DMS 273 (cell line): Measurements from ENCODE around the gene SYT6.

Source experiments
- DNase-seq: peaks from one replicate; lab custom pipeline; 2025; ENCODE audit not compliant: unreplicated experiment; lab: John Stamatoyannopoulos, UW

The SYT6 gene

GRCh38 chr1:114154963-114155322, 1.3 kb upstream of the SYT6 start:
- peak; percentile 84 for DNase-seq

- peak; percentile 86 for DNase-seq
Measured at GRCh38 chr1:114154146-114154962, 685 bp upstream of the SYT6 start.

- DNase-seq, result peak; percentile 71
Measured at GRCh38 chr1:114152508-114153260, 985 bp downstream of the SYT6 start.

GRCh38 chr1:114152089-114152507, 1.6 kb downstream of the SYT6 start:
- no peak for DNase-seq

GRCh38 chr1:114150016-114150415, 3.7 kb downstream of the SYT6 start:
- DNase-seq, result no peak

- no peak for DNase-seq
Measured at GRCh38 chr1:114149211-114149610, 4.5 kb downstream of the SYT6 start.

GRCh38 chr1:114145504-114146151, 8.0 kb downstream of the SYT6 start:
- no peak for DNase-seq

GRCh38 chr1:114144016-114144415, 9.7 kb downstream of the SYT6 start:
- DNase-seq, result no peak

- no peak for DNase-seq
Measured at GRCh38 chr1:114139540-114139939, 14.1 kb downstream of the SYT6 start.

- DNase-seq, result no peak
Measured at GRCh38 chr1:114137497-114137896, 16.2 kb downstream of the SYT6 start.

GRCh38 chr1:114135786-114136185, 17.9 kb downstream of the SYT6 start:
- DNase-seq, result peak; percentile 18

GRCh38 chr1:114134518-114134917, 19.2 kb downstream of the SYT6 start:
- DNase-seq, result no peak

- no peak for DNase-seq
Measured at GRCh38 chr1:114133129-114133528, 20.5 kb downstream of the SYT6 start.

GRCh38 chr1:114131526-114132220, 22.0 kb downstream of the SYT6 start:
- no peak for DNase-seq

- no peak for DNase-seq
Measured at GRCh38 chr1:114130846-114131525, 22.7 kb downstream of the SYT6 start.

GRCh38 chr1:114130213-114130612, 23.5 kb downstream of the SYT6 start:
- DNase-seq, result no peak

GRCh38 chr1:114128293-114128692, 25.4 kb downstream of the SYT6 start:
- no peak for DNase-seq

- DNase-seq, result no peak
Measured at GRCh38 chr1:114126261-114127095, 27.2 kb downstream of the SYT6 start.

GRCh38 chr1:114124644-114125043, 29.0 kb downstream of the SYT6 start:
- DNase-seq, result no peak
